ENCODE data around the gene GRAMD4. TPM values are rescaled to one million over a fixed set of nuclear protein-coding genes. Genes with fewer than 3 reads are reported as not detected.
A peak's percentile ranks its signal among the peaks of the same experiment; 100 is the strongest.

GRAMD4 gene
- total RNA-seq, 1 donor from 2014 or later, result 24.8 TPM

- no peak for DNase-seq
Measured at GRCh38 chr22:46693634-46694415, 73.6 kb downstream of the GRAMD4 start.

DNA sequence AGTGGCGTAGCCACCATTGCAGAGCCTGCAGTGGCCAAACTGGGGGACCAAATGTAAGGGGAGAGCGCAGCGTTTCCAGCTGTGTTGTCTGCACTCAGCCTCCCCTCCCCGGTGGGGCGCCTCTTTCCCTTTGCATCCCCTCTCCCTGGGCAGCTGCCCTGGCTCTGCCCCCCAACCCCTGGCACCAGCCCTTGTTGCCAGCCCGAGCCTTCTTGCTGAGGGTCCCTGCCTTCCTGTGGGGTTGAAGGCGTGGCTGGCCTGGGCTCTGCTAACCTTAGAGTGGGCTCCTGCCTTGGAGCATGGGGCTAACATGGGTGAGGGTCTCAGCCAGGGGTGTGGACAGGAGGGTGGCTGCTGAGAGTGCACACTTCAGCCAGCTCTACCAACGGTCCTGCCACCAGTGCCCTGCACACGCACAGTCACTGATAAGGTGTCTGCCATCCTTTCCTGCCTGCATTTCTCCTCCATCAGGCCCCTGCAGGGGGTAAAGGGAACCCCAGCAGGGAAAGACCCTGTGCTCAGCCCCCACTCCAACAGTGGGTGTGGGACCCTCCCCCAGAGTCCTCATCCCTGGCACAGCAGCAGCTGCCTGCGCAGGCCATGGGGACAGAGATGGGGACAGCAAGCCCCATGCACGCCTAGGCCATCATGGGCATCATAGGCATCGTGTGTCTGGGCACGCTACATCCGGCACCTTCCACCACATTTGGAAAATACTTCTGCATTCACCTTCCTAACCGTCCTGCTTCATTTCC, 74.4 kb downstream of the GRAMD4 start:
- DNase-seq, result no peak

DNA sequence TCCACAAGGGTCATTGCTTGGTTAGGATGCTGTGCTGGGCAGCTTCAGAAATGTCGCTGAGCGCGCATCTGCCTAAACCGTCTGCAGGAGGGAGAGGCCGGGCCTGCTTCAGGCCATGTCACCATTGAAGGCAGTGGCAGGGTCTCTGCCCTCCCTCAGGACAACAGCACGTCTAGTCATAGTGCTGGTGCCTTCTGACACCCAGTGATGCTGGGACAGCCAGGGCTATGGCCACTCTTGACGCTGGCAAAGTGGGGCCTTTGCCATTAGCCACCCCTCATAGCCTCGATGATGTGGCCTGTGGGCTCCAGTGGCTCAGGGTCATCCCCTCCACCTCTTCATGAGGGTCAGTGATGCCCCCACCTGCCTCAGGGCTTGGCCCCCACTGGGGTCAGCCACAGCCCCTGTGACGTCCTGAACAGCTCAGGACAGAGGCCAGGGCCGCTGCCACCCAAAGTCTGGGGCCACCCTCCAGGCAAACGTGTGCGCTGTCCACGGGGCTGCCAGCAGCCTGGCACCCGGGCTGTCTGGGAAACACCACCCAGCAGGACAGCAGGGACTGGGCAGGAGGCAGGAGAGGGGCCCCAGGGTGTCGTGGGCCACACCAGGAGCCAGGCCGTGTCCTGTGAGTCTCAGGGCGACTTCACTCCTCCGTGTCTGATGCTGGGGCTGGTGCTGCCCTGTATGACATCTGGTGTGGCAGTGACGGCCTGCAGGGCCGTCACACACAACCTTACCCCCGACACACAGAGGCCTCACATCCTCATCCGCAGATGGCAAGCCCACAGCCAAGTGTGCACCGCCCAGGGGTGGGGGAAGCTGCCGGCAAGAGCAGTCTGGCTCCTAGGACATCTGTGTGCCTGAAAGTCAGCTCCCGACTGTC, 75.4 kb downstream of the GRAMD4 start:
- DNase-seq, result no peak

- no peak for DNase-seq
Measured at GRCh38 chr22:46696229-46696518, 76.0 kb downstream of the GRAMD4 start.

GRCh38 chr22:46696614-46697013, 76.4 kb downstream of the GRAMD4 start:
- no peak for DNase-seq

- no peak for DNase-seq
Measured at GRCh38 chr22:46697811-46698515, 77.8 kb downstream of the GRAMD4 start.

DNA sequence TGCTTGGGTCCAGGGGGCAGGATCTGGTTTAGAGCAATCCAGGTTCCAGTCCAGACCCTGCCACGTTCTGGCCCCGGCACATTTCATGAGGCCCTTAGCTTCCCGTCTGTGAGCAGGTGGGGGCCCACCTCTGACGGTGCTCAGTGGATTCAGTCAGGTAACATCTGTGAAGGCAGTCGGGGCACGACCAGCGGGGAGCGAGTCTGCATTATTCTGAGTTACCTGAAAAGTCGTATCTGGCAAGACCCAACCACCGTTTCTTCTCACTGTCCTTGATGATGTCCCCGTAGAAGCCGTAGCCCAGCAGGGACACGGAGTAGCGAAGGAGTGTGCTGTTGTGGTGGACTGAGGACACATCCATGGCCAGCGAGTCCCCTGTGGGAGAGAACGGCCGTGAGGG, 78.9 kb downstream of the GRAMD4 start:
- DNase-seq, result no peak

GRCh38 chr22:46701262-46701661, 81.1 kb downstream of the GRAMD4 start:
- DNase-seq, result no peak

GRCh38 chr22:46703171-46703995, 83.2 kb downstream of the GRAMD4 start:
- DNase-seq, result no peak

DNA sequence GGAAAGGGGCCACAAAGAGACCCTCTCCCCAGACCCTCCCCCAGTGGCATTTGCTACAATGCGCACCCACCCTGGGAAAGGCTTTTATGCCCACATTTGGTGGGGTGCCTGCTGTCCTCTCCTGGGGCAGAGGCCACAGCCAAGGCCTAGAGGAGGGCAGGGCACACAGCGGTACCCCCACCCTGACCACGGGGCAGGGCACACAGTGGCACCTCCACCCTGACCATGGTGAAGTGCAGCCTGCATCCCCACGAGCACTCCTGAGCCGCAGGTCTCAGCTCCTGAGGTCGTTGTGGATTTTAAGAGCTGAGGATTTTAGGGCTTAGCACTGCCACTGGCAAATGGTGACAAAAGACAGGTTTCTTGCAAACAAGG, 83.8 kb downstream of the GRAMD4 start:
- DNase-seq, result no peak

DNA sequence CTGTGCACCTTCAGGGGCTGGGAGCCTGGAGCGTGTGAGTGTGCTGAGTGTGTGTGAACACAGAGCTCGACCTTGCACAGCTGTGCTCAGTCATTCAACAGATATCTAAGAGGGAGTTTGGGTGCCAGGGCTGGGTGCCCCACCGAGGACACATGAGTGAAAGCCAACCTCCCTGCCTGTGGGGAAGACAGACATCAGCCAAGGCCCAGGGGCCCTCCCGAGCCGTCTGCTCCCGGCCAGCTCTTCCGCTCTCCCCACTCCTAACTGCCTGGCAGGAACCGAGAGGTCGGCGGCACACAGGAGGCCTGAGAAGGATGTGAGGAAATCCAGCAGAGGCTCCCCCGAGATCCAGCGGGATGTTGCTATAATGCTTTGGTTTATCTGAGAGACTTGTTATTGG, 85.9 kb downstream of the GRAMD4 start:
- DNase-seq, result no peak

DNA sequence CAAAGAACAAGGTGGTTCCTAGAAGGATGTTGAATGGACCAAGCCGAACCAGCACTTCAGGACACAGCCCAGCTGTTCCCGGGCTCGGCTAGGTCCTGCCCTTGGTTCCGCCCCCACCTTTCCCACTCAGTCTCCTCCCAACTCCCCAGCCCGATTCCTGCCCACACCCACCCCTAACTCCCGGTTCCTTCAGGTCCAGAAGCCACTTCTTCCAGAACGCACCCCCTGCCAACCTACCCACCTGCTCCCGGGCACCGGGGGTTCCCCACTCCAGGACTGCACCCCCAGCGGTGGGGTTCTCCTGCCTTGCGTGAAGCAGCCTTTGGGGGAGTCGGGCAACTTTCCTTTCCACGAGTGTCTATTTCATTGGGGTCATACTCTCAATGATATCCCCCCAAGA, 87.1 kb downstream of the GRAMD4 start:
- no peak for DNase-seq

DNA sequence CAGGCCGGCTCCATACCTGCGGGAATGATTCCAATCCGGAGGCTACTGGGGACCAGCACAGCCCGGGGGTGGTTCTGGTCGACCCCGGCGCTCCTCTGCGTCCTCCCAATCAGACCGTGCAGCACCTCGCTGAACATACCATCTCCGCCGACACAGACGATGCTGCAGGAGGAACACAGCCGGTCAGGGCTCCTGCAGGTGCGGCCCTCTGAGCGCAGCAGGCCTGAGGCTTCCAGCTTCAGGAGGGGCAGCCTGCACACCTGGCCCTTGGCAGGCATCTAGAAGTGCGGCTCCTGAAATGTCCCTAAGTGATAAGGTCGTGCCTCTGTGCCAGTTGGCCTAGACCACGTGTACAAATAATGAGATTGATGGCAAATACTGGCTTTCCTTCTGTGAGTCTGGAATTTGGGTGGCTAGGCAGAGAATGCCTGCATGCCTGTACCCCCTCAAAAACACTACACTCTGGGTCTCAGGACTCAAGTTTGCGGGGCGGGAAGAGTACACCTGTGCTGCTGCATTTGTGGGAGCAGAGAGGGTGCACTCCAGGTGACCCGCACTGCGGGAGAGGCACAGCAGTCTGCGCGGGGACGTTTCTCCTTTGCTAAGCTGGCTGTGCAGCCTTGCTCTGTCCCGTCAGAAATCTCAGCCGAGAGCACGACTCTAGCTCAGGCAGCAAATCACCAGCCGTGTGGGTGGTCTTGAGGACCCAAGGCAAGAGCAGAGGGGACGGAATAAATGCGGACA, 87.8 kb downstream of the GRAMD4 start:
- no peak for DNase-seq

DNA sequence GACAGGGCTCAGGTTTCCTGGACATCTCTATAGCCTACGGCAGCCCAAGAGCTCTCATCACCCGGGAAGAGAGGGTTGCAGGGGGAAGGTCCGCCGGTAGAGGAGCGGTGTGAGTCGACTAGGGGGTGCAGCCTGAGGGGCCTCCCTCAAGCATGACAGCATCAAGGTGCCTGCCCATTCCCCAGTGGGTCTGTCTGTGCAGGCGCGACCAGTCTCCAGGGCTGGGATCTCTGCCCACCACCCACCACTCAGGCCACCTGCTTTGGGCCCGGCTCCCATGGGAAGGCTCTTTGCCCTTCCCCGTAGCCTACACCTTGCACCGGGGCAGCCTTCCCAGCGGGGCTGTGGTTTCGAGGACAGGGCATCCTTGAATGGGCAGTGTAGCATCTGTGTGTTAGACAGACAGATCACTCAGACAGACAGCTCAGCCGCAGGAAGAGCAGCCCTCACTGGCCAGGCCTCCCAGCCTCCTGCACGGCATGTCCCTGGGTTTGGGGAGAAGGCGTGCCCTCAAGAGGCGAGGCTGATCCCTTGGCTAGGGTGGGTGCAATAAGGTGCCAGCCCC, 88.7 kb downstream of the GRAMD4 start:
- no peak for DNase-seq

DNA sequence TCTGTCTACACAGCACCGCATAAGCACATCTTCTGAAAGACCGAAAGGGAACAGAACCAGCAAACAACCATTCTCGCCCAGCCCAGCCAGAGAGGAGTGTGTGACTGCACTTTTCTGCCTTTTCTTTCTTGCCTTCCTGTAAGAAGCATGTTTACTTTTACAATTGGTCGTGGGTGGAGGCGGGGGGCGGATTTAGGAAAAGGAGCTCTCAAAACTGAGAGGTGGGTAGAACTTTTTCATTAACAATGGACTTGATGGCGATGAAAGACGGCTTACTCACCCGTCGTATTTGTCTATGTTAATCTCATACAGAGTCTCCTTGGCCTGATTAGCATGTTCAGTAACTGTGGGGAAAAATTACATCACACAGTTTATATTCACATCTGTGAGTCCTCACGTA, 90.6 kb downstream of the GRAMD4 start:
- no peak for DNase-seq

DNA sequence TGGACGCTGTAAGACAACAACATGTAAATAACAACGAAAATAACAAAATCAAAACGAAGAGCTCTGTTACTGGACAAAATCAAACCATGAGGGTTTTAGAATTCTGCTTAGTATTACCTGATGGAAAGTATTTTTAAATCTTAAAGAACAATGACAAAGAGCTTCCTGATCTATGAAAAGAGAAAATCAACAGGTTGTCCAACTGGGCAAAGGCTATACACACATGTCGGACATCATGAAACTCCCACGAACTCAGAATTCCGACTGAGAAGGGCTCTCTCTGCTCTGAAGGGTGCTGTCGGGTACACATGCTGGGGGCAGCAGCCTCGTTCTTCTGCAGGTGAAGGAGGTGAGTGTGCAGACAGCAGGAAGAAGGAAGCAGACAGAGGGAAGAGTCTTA, 92.1 kb downstream of the GRAMD4 start:
- no peak for DNase-seq

- no peak for DNase-seq
Measured at GRCh38 chr22:46714550-46714949, 94.4 kb downstream of the GRAMD4 start.

DNA sequence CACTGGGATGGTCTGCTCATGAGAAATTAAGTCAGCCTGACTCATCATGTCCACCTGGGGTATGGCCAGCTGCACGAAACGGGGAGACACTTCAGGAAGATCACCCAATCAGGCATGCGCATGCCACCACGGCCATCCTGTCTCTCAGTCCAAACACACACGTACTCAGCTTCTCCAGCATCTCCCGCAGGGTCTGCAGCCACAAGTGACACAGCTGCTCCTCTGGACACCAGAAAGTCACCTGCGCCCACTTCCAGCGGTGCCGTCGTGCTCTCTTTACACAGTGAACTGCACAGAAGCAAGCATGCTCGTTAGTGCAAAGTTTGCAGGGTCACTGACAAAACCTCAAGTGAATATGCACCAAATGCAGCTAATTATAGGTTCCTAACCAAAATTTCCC, 99.7 kb downstream of the GRAMD4 start:
- DNase-seq, result no peak

DNA sequence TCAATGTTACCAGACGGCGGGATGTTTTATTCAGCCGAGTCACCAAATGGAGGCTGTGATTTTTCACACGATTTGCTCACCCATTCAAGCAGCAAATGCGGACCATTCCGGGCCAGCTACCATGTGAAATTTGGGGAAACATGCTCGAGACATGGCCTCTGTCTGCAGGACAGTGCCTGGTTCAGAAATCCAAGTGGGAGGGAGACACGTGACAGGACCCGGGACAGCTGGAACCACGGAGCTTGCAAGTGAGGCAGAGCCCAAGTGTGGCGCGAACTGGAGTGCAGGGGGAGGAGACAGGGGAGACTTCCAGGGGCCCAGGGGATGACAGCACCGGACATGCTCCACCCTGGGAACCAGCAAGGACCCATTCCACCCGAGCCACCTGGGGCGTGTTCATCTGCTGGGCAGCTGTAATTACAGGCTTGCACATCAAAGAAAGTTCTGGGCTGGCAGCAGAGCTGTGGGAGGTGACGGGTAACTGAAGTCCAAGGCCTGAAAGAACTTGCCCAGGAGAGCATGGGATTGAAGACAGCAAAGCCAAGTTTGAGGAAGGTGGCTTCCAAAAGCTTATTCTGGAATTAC, 101.4 kb downstream of the GRAMD4 start:
- DNase-seq, result peak; percentile 27

- no peak for DNase-seq
Measured at GRCh38 chr22:46723882-46724281, 103.7 kb downstream of the GRAMD4 start.

Measured in tongue (tissue), 2 donors.